ENCODE results near the gene MINDY4. TPM values are rescaled to one million over a fixed set of nuclear protein-coding genes. Genes with fewer than 3 reads are reported as not detected.

The MINDY4 gene
- total and polyA plus RNA-seq, 2 of the 4 experiments (the other 2 are of a cell fraction) = 1.8 to 3.6 TPM

GRCh38 chr7:30731581-30731980 lies 39.6 kb upstream of the MINDY4 start:
- Histone ChIP-seq H2BK20ac (ENCODE audit: low read depth, low read length) (no peak overlapping the region), H4K5ac (ENCODE audit: low read depth, low read length) (no peak overlapping the region), H3K79me1 (ENCODE audit: low read depth in 1 of 2, low read length in 2 of 2) (no peaks in the 10 kb centered on the region), H3K4me1 (ENCODE audit: control insufficient read depth, insufficient read depth, low read length) (no peaks in the 10 kb centered on the region), H4K91ac (ENCODE audit: insufficient read depth, low read depth, low read length) (no peak overlapping the region), H2BK15ac (ENCODE audit: low read depth, low read length) (no peak overlapping the region), H3K4me3 (ENCODE audit: insufficient read depth, low read depth, low read length) (no peak overlapping the region), H3K23ac (ENCODE audit: low read depth, low read length) (no peak overlapping the region), H4K20me1 (ENCODE audit: insufficient read depth, low read length) (no peaks in the 10 kb centered on the region), H3K56ac (ENCODE audit: extremely low read depth, insufficient read depth, low read length) (no peak overlapping the region), H2AFZ (replicated peaks; ENCODE audit: low read length, poor library complexity) (no peak overlapping the region), H3K18ac (ENCODE audit: low read depth, low read length) (no peak overlapping the region), H3K9me3 (ENCODE audit: control insufficient read depth, insufficient read depth, low read length) (no peaks in the 10 kb centered on the region; the same call in 1 of the 2 replicates), H2AK9ac (replicated peaks; ENCODE audit: low read depth, low read length, poor library complexity) (no peak overlapping the region), H2BK120ac (ENCODE audit: low read depth, low read length) (no peak overlapping the region), H3K27ac (ENCODE audit: insufficient read depth, low read length) (no peak overlapping the region), H3K4ac (ENCODE audit: low read depth, low read length) (no peak overlapping the region), H3K27me3 (ENCODE audit: control insufficient read depth, insufficient read depth, low read length) (peaks cover 56% of the 10 kb centered on the region), H2BK5ac (ENCODE audit: low read depth, low read length, poor library complexity, severe bottlenecking) (no peak overlapping the region), H4K8ac (ENCODE audit: low read depth in 2 of 2, low read length in 2 of 2) (no peak overlapping the region), H3K36me3 (ENCODE audit: control insufficient read depth, insufficient read depth, low read length) (no peaks in the 10 kb centered on the region), H2AK5ac (ENCODE audit: low read depth, low read length) (no peak overlapping the region), H3K9me1 (ENCODE audit: insufficient read depth, low read length) (no peaks in the 10 kb centered on the region), H3K14ac (replicated peaks; ENCODE audit: low read depth, low read length) (no peak overlapping the region), H3K4me2 (ENCODE audit: low read depth, low read length) (no peak overlapping the region), H3K9ac (ENCODE audit: low read depth, low read length) (no peak overlapping the region)
- TF ChIP-seq RCOR1 (IDR thresholded peaks at IDR 0.05; ENCODE audit: insufficient replicate concordance, low read length) (no peak), BHLHE40 (IDR thresholded peaks at IDR 0.05; ENCODE audit: low read depth, low read length) (no peak), ELK1 (IDR thresholded peaks at IDR 0.05; ENCODE audit: borderline replicate concordance, low read depth, low read length) (no peak), SMC3 (IDR thresholded peaks at IDR 0.05; ENCODE audit: low read depth, low read length) (no peak), MAFK (IDR thresholded peaks at IDR 0.05; ENCODE audit: low read depth, low read length) (no peak), POLR2A (IDR thresholded peaks at IDR 0.05; ENCODE audit: low read depth, low read length) (no peak), NFE2L2 (IDR thresholded peaks at IDR 0.05; ENCODE audit: low read depth, low read length) (no peak), CEBPB (IDR thresholded peaks at IDR 0.05; ENCODE audit: low read depth, low read length) (no peak), RFX5 (IDR thresholded peaks at IDR 0.05; ENCODE audit: low read depth, low read length) (no peak), RAD21 (IDR thresholded peaks at IDR 0.05; ENCODE audit: low read length) (no peak), USF2 (IDR thresholded peaks at IDR 0.05; ENCODE audit: low read depth, low read length) (no peak), MAZ (IDR thresholded peaks at IDR 0.05; ENCODE audit: borderline replicate concordance, low read depth, low read length) (no peak), CTCF (conservative IDR thresholded peaks at IDR 0.05; ENCODE audit: low read depth, low read length) (no peak), CHD1 (IDR thresholded peaks at IDR 0.05; ENCODE audit: low read depth, low read length) (no peak), FOS (IDR thresholded peaks at IDR 0.05; ENCODE audit: low read depth, low read length) (no peak), MXI1 (IDR thresholded peaks at IDR 0.05; ENCODE audit: borderline replicate concordance, low read depth, low read length) (no peak)
- CTCF ChIA-PET = interaction anchor here (1.7 kb wide), 1 partner anchor 8 kb away, joined by 6 read pairs; no protein-coding TSS in a partner anchor
- DNase-seq (no peak), ATAC-seq (ENCODE audit: low read depth) (no peak)
- 14% methylated on average over 5 of the region's 11 CpGs; no CpG with 5 or more reads in 1 of the 2 experiments for WGBS, 2 experiments (ENCODE audit: extremely low coverage in 2 of 2, insufficient read length in 1 of 2)
- in situ Hi-C loops (cut with MboI; ENCODE audit: low sequenced_read_pairs) = no loop called here
- BruUV-seq (replicated peaks) = no TSS peak
- dilution Hi-C loops (cut with HindIII; ENCODE audit: low sequenced_read_pairs, unreplicated experiment) = no loop called here
- POLR2A ChIA-PET (ENCODE audit: unreplicated experiment) = no interaction called here
- intact Hi-C loops (cut with micrococcal nuclease) = no loop called here

Data from IMR-90 (cell line).